NCI-H748 treated with DMSO at 0.1 percent for 48 hours (cell line): ENCODE measurements around the gene ECEL1.

Experiments
- DNase-seq: peaks from one replicate; lab custom pipeline; 2025; lab: John Stamatoyannopoulos, UW

The ECEL1 gene

DNA sequence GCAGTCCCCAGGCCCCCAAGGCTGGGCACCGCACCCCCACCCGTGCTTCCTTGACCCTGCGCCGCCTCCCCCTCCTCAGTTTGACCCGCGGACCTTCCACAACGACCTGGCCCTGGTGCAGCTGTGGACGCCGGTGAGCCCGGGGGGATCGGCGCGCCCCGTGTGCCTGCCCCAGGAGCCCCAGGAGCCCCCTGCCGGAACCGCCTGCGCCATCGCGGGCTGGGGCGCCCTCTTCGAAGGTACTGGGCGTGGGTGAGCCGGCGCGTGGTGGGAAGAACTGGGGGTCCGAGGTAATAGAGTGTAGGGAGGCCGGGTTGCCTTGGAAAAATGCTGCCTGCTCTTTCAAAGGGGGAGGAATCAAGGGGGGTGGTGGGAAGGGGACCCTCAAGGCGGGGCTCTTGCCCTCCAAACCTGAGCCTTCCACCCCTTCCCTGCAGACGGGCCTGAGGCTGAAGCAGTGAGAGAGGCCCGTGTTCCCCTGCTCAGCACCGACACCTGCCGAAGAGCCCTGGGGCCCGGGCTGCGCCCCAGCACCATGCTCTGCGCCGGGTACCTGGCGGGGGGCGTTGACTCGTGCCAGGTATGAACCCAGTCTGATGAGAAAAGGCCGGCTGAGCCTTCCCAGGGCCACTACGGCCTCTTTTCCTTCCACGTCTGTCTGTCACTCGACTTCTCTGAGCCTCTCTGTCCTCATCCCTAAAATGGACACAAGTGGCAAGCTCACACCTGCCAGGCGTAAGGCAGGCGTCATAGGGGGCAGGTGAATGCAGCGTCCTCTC lies 35.2 kb upstream of the ECEL1 start:
- no peak for DNase-seq

DNA sequence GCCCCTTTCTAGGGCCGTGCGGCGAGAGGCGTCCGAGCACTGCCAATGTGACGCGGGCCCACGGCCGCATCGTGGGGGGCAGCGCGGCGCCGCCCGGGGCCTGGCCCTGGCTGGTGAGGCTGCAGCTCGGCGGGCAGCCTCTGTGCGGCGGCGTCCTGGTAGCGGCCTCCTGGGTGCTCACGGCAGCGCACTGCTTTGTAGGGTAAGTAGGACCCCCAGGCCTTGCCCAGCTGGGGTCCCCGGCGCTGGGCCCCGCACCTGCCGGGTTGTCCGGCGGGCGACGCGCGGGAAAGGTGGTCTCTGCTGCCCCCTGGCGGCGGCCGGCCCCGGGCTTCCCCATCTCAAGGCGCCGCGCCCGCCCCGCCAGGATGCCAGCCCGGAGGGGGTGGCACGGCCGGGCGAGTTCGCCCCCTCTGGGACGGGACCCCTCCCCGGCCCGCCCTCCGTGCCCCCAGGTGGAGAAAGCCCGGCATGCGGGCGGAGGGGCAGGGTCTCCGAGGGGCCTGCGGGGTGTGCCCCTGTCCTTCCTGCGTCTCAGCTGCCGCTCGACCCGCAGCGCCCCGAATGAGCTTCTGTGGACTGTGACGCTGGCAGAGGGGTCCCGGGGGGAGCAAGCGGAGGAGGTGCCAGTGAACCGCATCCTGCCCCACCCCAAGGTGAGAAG lies 34.5 kb upstream of the ECEL1 start:
- DNase-seq = no peak

DNA sequence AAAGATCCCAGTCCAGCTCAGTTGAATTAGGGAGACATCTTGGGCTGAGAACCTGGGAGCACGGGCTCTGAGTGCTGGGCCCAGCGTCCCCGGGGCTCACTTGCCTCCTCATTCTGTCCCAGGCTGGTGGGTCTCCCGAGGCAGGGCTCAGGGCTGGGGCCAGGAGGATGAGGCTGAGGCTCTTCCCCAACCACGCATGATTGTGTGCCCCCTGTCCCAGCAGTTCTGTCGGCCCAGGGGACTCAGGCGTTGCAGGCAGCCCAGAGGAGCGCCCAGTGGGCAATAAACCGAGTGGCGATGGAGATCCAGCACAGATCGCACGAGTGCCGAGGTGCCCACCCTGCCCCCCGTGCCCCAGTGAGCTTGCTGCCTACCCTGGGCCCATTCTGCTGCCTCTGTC lies 33.5 kb upstream of the ECEL1 start:
- no peak for DNase-seq

DNA sequence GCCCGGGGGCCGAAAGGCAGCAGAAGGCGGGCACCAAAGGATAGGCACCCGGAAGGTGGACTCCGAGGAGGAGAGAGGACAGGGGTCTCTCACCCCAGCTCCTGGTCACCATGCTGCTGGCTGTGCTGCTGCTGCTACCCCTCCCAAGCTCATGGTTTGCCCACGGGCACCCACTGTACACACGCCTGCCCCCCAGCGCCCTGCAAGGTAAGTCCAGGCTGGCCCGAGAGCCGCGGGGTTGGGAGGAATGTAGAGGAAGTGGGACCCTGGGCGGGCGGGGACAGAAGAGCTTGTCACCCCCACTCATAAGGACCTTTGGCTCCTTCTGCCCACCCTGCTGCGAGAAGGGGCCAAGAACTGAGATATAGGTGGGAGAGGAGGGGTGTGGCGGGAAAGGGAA lies 32.9 kb upstream of the ECEL1 start:
- no peak for DNase-seq

DNA sequence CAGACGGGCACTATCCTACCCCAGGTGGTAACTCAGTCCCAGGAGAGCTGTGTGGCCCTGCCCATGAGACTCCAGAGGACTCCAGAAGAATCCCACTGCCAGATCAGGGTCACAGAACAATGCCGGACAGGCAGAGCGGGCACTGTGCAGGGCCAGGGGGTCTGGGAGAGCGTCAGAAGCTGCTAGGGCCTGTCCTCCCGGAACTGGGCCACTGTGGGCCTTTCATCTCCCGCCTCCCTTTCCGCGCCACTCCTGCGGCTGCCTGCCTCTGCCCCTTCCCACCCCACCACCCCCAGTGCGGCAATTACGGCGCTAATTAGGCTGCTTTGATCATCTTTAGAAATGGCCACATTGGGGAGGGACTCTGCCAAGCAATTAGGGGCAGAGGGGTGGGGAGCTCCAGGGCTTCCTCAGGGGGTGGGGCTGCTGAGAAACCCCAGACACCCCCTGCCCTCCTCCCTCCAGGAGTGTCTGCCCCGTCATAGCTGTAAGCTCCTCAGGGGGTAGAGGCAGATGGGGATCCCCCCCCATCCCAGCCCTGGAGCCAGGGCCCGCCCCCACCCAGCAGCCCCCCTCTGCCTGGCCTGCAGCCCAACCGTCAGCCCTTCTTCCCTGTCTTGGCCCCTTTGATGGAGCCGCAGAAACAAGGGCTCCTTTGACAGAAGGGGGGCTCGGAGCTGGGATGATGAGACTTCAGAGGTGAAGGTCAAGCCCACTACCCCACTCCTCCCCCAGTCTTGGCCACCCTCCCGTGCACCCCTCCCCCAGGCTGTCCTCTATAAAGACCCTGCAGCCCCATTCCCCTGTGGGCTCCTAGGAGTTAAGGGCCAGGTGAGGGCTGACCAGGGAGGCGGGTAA lies 32.2 kb upstream of the ECEL1 start, which contains the start of gene PRSS56:
PRSS56 (plus strand) TSS at position 808 of the 858 bp plus-strand sequence. CDS start 211 bp downstream, outside the sequence.
- DNase-seq = no peak

DNA sequence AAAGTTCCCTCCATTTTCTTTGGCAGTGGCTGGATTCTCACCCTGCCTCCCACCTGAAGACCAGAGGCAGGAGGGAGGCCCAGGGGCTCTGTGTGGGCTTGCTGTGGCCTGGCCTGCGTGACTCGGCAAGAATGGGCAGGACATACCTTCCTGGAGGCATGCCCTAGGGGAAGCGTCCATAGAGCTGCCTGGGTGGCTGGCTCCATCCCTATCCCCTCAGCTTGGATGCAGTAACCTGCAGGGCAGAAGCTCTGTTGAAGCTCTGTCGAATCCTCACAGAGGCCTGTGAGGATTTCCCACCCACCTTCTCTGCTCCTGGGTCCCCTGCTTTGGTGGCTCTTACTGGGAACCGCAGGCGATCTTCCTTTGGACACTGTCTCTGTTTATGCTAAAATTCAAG lies 31.2 kb upstream of the ECEL1 start:
- no peak for DNase-seq

DNA sequence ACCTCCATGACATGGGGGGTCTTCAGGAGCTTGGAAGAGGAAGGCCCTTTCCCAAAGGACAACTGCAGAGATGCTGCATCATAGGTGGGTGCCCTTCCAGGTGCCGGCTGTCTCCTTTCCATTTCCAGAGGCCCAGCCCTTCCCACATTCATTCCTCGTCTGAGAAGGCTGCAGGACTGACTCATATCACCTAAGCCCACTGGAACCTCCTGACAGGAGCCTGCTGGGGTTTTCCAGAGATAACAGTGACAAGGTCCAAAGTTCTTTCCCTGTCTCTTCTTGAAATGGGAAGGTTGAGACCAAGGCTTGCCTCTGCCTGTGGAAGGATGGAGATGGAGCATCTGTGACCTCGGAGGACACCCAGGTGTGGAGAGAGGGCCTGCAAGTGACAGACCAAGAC lies 28.9 kb upstream of the ECEL1 start:
- no peak for DNase-seq

DNA sequence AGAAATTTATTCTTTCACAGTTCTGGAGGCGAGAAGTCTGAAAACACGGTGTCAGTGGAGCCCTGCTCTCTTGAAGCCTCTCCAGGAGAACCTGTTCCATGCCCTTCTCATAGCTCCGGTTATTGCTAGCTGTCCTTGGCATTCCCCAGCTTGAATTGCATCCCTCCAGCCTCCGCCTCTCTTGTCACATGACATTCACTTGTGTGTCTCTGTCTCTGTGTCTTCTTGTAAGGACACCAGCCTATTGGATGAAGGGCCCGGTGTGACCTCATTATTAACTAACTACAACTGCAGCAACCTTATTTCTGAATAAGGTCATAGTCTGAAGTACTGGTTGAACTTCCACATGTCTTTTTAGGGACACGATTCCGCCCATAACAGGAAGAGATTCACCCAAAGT lies 28.0 kb upstream of the ECEL1 start:
- no peak for DNase-seq

DNA sequence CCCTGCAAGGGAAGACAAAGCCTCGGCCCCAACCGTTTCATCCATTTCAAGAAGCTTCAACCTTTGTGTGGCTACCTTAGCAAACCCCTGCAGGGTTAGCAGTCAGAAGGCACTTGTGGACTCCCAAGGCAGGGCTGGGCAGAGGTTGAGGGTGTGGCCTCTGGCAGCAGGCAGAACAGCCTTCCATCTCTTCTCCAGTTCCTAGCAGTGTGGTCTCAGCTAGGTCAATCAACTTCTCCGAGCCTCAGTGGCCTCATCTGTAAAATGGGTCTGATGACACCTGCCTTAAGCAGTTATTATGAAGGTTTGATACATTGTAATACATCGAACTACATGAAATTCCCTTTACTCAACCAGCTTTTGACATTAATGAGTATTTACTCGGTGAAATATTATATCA lies 25.7 kb upstream of the ECEL1 start:
- DNase-seq = no peak

DNA sequence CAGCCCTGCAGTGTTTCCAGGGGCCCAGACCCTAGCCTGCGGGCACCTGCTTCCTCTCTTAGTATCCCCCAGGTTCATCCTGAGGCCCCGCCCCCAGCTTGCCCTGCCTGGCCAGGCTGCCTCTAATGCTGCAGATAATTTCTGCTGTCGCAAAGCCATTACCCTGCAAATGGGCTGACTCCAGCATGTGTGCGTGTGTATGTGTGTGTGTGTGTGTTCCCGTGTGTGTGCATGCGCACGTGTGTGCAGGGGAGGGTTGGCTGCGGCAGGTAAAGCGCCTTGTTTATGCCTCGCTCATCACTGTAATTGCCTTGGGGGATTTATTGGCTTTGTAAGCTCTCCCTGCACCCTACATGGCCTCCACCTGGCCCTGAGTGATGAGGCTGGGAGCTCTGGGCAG lies 25.0 kb upstream of the ECEL1 start:
- DNase-seq = no peak

DNA sequence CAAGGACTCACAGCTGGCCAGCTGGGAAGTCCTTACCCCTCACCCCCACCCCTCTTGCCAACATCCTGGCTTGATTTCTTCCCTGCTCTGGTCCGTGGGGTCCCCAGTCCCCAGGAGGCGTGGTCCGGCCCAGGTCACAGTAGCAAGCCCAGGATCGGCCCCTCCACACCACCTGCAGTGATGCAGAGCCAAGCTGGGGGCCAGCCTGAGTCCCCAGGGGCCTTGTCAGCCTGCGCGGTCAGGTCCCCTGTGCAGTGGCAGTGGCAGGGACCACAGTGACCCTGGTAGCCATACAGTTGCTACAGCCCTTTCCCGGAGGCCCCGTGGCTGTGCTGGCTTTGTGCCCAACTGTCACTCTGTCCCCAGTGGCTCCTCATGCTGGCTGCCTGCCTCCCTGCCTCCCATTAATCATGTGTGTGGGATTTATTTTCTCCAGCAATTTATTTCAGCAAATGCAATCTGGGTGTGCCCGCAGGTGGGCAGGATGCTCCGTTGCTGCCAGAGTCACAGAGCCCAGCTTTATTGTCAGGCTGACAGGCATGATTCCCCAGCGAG lies 23.8 kb upstream of the ECEL1 start:
- DNase-seq = no peak

DNA sequence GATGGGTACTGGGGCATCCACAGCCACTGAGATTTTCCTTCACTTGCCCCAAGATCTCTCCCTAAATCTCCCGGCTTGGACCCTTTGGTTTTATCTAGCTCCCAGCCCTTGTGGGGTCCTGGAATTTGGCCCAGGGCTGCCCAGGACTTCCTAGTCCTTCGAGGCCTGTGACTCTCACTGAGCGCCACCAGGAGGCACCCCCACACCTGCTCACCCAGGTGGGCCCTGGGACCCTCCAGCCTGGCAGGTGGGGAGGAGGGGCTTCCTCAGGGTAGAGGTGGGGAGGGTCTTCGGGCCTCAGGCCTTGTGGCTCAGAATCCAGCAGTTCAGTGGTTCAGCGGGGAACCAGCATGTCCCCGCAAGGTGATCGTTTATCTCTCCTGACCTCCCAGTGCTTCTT lies 20.6 kb upstream of the ECEL1 start:
- no peak for DNase-seq

DNA sequence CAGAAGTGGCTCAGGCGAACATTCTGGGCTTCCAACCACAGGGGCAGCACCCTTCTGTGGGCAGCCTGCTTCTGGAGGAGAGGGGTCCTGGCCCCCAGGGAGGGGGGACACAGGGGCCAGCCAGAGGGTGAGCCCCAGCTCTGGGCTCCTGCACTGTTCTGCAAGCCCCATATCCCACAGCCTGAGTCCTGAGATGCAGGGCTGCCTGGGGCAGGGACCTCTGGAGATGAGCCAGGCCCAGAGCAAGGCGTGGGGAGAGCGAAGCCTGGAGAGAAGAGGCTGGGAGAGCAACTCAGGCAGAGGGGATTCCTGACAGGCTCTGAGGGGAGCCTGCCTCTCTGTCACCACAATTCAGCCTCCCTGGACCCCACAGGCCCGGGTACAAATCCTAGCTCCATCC lies 19.1 kb upstream of the ECEL1 start:
- no peak for DNase-seq

DNA sequence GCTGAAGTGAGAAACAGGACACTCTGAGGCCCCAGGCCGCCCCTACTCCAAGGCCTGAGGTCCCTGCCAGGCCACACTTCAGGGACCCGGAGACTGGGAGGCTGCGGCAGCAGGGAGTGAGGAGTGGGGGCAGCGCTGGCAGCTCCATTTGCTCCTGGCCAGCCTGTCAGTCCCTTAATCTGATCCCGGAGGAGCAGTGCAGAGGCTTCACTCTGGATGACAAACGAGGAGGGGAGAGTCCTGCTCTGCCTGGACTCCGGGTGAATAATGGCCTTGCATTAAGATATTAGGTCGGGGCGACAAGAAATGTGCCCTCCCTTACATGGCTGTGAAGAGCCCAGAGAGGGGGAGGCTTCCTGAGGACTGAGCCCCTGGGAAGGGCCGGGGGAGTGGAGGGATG lies 18.2 kb upstream of the ECEL1 start:
- no peak for DNase-seq

DNA sequence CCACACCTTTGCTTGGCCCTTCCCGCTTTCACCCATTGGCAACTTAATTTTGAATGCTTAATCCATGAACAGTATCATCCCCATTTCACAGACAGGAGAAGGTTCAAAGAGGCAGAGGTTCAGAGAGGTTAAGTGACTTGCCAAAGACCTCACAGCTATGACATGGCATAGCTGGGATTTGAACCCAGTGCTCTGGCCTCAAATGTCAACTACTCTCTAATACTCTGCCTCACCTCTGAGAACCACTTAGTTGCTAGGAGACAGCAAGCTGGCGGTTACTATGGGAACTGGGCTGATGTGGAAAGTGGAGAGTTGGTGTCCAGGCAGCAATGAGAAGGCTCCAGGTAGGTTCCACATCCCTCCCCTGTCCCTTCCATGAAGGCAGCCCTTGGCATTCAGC lies 16.8 kb upstream of the ECEL1 start:
- peak; percentile 41 for DNase-seq

DNA sequence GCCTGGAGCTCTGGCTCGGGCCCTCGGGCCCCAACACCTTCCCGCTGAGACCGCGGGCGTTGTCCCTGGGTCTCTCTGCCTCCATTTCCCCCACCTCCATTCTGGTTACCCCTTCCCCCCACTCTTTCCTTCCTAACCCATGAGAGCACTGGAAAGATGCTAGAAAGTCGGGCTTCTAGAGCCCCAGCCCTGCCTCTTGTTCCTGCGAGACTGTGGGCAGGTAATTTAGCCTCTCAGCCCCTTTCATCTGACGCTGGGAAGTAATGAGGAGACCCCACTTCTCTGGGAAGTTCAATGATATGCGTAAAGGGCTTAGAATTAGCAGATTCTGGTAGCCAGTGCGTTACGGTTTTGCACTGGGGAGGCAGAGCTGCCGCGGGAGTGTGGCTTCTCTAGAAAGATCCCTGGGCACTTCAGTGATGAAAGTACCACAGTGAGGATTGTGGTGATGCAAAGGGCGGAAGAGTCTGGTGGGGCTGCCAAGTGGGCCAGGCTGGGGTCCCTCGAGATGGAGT lies 16.2 kb upstream of the ECEL1 start:
- no peak for DNase-seq

DNA sequence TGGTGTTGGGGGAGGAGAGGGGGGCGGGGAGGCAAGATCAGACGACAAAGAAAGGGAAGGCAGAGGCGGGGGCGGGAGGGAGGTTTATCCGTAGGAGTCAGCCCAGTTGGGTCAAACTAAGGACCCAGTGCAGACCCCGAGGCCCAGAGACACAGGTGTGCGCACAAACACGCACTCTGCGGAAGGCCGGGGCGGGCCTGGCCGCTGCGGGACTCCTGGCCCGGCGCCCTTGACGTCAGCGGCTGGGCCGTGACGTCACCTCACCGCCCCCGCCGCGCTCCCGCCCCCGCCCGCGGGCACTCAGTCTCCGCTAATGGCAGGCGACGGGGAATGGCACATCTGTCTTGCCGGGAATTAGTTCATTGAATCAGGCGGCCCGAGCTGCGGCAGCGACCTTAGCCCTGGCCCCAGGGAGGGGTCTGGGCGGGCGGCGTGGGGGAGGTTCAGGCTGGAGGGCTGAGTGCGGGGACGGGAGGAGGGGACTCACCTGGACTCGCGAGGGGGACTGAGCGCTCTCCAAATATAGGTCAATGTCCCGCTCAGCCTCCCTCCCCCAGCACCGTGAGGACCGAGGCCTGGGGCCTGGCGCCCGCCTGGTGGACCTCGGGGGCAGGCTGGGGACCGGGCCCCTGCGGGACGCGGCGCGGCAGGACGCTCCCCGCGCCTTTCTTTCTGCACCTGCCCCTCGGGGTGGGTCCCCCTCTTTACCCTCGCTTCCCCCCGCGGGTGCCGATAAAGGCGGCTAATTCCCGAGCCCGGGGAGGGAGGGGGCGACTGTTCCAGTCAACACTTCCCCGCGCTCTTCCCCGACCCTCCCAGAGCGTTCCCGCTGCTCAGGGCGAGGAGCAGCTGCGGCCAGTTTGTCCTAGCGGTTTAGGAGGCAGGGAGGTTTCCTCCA lies 15.5 kb upstream of the ECEL1 start:
- peak; percentile 12 for DNase-seq

DNA sequence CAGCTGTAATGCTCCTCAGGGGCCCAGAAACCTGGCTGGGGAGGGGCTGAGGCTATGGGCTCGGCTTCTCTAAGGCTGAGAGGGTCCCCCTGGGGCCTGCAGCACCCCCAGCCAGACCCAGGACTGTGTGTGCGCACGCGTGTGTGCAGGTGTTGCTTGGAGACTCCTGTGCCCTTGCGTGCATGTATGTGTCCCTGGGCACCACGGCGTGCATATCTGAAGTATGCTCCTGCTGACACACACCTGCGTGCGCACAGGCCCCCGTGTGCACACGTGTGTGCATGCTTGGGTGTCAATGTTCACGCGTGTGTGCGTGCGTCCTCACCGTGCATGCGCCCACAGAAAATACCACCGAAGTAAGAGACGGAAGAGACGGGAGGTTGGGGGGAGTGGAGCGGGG lies 14.9 kb upstream of the ECEL1 start:
- DNase-seq = no peak

DNA sequence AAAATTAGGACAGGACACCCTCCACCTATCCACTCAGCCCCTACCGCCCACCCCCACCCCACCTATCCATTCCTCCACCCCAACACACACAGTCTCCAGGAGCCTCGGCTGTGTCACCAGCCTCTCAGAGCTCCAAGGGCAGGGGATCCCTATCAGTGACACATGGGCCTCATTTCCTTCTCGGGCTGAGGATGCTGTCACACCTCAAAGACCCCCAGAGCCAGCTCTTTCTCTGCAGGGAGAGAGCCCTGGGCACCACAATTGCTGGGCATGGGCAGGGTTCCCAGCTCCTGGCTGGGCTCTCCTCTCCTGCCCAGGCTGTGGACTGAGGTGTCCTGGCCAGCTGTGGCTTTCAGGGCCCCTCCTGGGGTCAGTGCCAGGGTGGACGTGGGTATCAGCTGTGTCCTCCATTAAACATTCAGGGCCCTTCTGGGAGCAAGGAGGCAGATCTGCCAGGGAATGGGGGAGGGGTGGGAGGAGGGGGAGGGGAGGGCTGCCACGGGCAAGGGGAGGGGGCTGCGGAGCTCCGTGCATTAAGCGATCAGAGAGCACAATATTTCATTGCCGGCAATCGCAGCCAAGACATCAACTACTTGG lies 14.3 kb upstream of the ECEL1 start:
- no peak for DNase-seq

DNA sequence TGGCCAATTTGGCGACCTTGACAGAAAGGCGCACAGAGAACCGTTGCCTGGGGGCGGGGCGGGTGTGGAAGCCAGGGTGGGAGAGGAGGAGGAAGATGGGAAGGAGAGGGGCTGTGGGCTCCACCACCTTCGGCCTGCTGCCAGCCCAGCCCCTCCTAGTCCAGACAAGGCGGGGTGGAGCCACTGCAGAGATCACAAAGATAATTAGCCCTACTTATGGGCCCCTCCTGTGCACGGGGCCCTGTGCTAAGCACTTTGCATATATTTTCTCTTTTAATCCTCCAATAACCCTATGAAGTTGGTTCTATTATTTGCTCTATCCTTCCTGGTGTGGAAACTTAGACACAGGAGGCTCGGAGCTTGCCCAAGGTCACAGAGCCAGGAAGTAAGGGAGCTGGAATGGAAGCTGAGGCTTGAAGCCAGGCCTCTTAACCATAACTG lies 13.7 kb upstream of the ECEL1 start:
- DNase-seq = no peak

DNA sequence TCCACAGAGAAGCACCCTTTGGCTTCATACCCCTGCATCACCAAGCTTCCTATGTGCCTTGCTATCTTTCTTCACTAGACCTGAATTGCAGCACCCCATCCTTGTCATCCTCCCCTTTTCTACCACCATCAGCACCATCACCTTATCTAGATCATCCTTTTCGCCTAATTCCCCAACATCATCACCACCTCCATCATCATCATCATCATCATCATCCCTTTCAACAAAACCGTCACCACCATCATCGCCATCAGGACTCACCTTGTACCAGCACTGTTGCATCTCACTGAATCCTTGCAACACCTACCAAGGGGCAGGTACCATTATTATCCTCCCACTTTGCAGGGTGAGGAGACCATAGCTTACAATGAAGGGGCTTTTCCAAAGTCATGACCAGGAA lies 10.8 kb upstream of the ECEL1 start:
- no peak for DNase-seq
